GM12878 (cell line): ENCODE measurements around the gene B4GALT5. TPM values are rescaled to one million over a fixed set of nuclear protein-coding genes. Genes with fewer than 3 reads are reported as not detected.

Experiments
- BRCA1 ChIP-seq: IDR thresholded peaks from 2 replicates; pipeline ENCODE4 v1.6.1; 2011; ENCODE audit warnings: low read depth, low read length, improper control_type of control experiment
- CBX5 ChIP-seq: sonication (generic); IDR thresholded peaks from 2 replicates; pipeline ENCODE4 v1.6.1; 2016; ENCODE audit warnings: low read depth, moderate library complexity, mild to moderate bottlenecking, inconsistent platforms
- EGR1 ChIP-seq, 2 experiments: IDR thresholded peaks; 1 replicate in 1 of 2; 2 replicates in 1 of 2; pipeline ENCODE4 v1.6.1; 2011 to 2012; ENCODE audit warnings: low read depth in 2 of 2, low read length in 2 of 2, borderline replicate concordance in 1 of 2, mild to moderate bottlenecking in 1 of 2, moderate library complexity in 1 of 2
- FOS ChIP-seq: IDR thresholded peaks from 3 replicates; pipeline ENCODE4 v1.6.1; 2011; ENCODE audit warnings: borderline replicate concordance; ENCODE audit not compliant: insufficient read length; ENCODE audit errors: extremely low read depth
- IKZF1 ChIP-seq: fragments of 450-650 bp; conservative IDR thresholded peaks from 2 replicates; pipeline ENCODE4 v1.6.1; 2017; ENCODE audit warnings: antibody characterized with exemption, mild to moderate bottlenecking
- IKZF2 ChIP-seq, 2 experiments: fragments of 450-650 bp; IDR thresholded peaks; 2 replicates each; pipeline ENCODE4 v1.6.1; 2017; ENCODE audit warnings: mild to moderate bottlenecking in 2 of 2, moderate library complexity in 2 of 2
- MYB ChIP-seq: fragments of 150-350 bp; IDR thresholded peaks from 2 replicates; pipeline ENCODE4 v1.6.1; 2014; ENCODE audit warnings: mild to moderate bottlenecking, low read depth, low read length, borderline replicate concordance
- NFYA ChIP-seq: IDR thresholded peaks from 2 replicates; pipeline ENCODE4 v1.6.1; 2011; ENCODE audit warnings: low read depth, mild to moderate bottlenecking, low read length, improper control_type of control experiment, borderline replicate concordance
- POLR2AphosphoS2 ChIP-seq: IDR thresholded peaks from 2 replicates; pipeline ENCODE4 v1.6.1; 2011; ENCODE audit warnings: low read depth, mild to moderate bottlenecking, low read length, improper control_type of control experiment, moderate library complexity
- RUNX3 ChIP-seq: IDR thresholded peaks from 2 replicates; pipeline ENCODE4 v1.6.1; 2012; ENCODE audit warnings: low read length, inconsistent platforms
- SMC3 ChIP-seq: IDR thresholded peaks from 2 replicates; pipeline ENCODE4 v1.6.1; 2011; ENCODE audit warnings: low read length, improper control_type of control experiment, borderline replicate concordance
- SREBF1 ChIP-seq: IDR thresholded peaks from 2 replicates; pipeline ENCODE4 v1.6.1; 2012; ENCODE audit warnings: mild to moderate bottlenecking, low read length
- YY1 ChIP-seq: IDR thresholded peaks from 2 replicates; pipeline ENCODE4 v1.6.1; 2011; ENCODE audit warnings: low read depth, mild to moderate bottlenecking, low read length
- ZBED1 ChIP-seq: IDR thresholded peaks from 2 replicates; pipeline ENCODE4 v1.6.1; 2016; ENCODE audit warnings: borderline replicate concordance
- polyA plus RNA-seq, 11 experiments: library from polyadenylated mRNA; depleted of rRNA in 4 of 11; unstranded in 6 of 11; stranded (reverse) in 5 of 11; fragments of >200 nt; fragmentation: Nextera tagmentation in 4 of 11; fragmentation: Illumina TruSeq in 1 of 11; extraction: Ambion mirVana in 4 of 11; extraction: Trizol in 1 of 11; gene quantifications; 1 replicate in 1 of 11; 2 replicates in 10 of 11; pipeline versions ENCODE4 v1.2.1 to v1.2.3, GENCODE V29; 2011 to 2016; ENCODE audit warnings: inconsistent platforms in 2 of 11, missing spikeins in 2 of 11, low read depth in 1 of 11
- total RNA-seq, 4 experiments: library from RNA; depleted of rRNA in 3 of 4; stranded (reverse); fragments of >200 nt in 3 of 4; fragmentation: Illumina TruSeq in 1 of 4; extraction: Trizol in 1 of 4; gene quantifications; 2 replicates each; pipeline versions ENCODE4 v1.2.1 to v1.2.3, GENCODE V29; 2013 to 2021
- TF ChIP-seq, protein P1 (sequence below): IDR thresholded peaks from 2 replicates; pipeline ENCODE4 v1.6.1; 2011; ENCODE audit warnings: borderline replicate concordance, low read depth, mild to moderate bottlenecking, moderate library complexity, low read length; ENCODE audit not compliant: insufficient read depth, poor library complexity, severe bottlenecking
- TF ChIP-seq, protein P2 (sequence below): IDR thresholded peaks from 2 replicates; pipeline ENCODE4 v1.6.1; 2011; ENCODE audit warnings: low read depth, mild to moderate bottlenecking, low read length, moderate library complexity, borderline replicate concordance; ENCODE audit errors: extremely low read depth
- TF ChIP-seq, protein P3 (sequence below): fragments of 450-650 bp; conservative IDR thresholded peaks from 2 replicates; pipeline ENCODE4 v1.6.1; 2017; ENCODE audit warnings: mild to moderate bottlenecking, moderate library complexity
- TF ChIP-seq, protein P4 (sequence below): fragments of 450-650 bp; IDR thresholded peaks from 2 replicates; pipeline ENCODE4 v1.6.1; 2017; ENCODE audit warnings: mild to moderate bottlenecking, moderate library complexity
- TF ChIP-seq, protein P5 (sequence below): fragments of 450-650 bp; IDR thresholded peaks from 2 replicates; pipeline ENCODE4 v1.6.1; 2017; ENCODE audit warnings: mild to moderate bottlenecking, low read depth, inconsistent platforms; ENCODE audit not compliant: poor library complexity, severe bottlenecking

B4GALT5 gene
- total and polyA plus RNA-seq, 10 of the 15 experiments (the other 5 are each of a cell fraction or from before 2014, with no cell fraction given): 2.0 to 55.5 (median 20.2) TPM

DNA sequence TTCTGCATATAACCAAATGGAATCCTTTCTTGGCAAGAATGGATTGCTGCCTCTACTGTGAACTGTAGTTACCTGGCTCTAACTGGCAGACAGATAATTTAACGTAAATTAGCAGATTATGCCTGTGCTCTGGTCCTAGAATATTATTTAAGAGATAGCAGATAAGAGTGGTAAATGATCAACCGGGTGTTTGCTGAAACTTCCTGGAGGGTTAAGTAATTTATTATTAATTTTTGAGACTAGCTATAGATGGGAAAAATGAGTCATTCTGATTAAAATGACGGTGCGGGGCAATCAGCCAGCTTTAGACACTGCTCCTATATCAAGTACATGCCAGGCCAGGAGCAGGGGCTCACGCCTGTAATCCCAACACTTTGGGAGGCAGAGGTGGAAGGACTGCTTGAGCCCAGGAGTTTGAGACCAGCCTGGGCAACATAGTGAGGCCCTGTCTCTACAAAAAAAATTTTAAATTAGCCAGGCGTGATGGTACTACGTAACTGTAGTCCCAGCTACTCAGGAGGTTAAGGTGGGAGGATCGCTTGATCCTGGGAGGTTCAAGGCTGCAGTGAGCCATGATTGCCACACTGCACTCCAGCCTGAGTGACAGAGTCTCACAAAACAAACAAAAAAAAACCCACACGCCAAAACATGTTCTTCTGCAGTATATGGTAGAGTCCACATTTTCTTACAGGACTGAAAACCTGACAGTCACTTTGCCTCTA, 22.6 kb downstream of the B4GALT5 start (continued):
- TF ChIP-seq RUNX3 (no peak), CBX5 (no peak), BRCA1 (no peak), IKZF2 (IDR thresholded peaks at IDR 0.05) (0 out of 4 replicates have a peak, but pooled peaks of 1 of the 2 experiments have one; percentile 26), POLR2AphosphoS2 (no peak), YY1 (no peak), SMC3 (no peak), IKZF1 (peak; percentile 40; the same call in 1 of the 2 replicates), NFYA (no peak), ZBED1 (no peak), SREBF1 (no peak), MYB (no peak), FOS (no peak), EGR1 (IDR thresholded peaks at IDR 0.05; ENCODE audit: borderline replicate concordance in 1 of 2, low read depth in 2 of 2, low read length in 2 of 2) (no peak)
- TF ChIP-seq, protein P1, sequence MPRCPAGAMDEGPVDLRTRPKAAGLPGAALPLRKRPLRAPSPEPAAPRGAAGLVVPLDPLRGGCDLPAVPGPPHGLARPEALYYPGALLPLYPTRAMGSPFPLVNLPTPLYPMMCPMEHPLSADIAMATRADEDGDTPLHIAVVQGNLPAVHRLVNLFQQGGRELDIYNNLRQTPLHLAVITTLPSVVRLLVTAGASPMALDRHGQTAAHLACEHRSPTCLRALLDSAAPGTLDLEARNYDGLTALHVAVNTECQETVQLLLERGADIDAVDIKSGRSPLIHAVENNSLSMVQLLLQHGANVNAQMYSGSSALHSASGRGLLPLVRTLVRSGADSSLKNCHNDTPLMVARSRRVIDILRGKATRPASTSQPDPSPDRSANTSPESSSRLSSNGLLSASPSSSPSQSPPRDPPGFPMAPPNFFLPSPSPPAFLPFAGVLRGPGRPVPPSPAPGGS: no peak
- TF ChIP-seq, protein P2, sequence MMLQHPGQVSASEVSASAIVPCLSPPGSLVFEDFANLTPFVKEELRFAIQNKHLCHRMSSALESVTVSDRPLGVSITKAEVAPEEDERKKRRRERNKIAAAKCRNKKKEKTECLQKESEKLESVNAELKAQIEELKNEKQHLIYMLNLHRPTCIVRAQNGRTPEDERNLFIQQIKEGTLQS: no peak
- TF ChIP-seq, protein P3, sequence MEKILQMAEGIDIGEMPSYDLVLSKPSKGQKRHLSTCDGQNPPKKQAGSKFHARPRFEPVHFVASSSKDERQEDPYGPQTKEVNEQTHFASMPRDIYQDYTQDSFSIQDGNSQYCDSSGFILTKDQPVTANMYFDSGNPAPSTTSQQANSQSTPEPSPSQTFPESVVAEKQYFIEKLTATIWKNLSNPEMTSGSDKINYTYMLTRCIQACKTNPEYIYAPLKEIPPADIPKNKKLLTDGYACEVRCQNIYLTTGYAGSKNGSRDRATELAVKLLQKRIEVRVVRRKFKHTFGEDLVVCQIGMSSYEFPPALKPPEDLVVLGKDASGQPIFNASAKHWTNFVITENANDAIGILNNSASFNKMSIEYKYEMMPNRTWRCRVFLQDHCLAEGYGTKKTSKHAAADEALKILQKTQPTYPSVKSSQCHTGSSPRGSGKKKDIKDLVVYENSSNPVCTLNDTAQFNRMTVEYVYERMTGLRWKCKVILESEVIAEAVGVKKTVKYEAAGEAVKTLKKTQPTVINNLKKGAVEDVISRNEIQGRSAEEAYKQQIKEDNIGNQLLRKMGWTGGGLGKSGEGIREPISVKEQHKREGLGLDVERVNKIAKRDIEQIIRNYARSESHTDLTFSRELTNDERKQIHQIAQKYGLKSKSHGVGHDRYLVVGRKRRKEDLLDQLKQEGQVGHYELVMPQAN: no peak
- TF ChIP-seq, protein P4, sequence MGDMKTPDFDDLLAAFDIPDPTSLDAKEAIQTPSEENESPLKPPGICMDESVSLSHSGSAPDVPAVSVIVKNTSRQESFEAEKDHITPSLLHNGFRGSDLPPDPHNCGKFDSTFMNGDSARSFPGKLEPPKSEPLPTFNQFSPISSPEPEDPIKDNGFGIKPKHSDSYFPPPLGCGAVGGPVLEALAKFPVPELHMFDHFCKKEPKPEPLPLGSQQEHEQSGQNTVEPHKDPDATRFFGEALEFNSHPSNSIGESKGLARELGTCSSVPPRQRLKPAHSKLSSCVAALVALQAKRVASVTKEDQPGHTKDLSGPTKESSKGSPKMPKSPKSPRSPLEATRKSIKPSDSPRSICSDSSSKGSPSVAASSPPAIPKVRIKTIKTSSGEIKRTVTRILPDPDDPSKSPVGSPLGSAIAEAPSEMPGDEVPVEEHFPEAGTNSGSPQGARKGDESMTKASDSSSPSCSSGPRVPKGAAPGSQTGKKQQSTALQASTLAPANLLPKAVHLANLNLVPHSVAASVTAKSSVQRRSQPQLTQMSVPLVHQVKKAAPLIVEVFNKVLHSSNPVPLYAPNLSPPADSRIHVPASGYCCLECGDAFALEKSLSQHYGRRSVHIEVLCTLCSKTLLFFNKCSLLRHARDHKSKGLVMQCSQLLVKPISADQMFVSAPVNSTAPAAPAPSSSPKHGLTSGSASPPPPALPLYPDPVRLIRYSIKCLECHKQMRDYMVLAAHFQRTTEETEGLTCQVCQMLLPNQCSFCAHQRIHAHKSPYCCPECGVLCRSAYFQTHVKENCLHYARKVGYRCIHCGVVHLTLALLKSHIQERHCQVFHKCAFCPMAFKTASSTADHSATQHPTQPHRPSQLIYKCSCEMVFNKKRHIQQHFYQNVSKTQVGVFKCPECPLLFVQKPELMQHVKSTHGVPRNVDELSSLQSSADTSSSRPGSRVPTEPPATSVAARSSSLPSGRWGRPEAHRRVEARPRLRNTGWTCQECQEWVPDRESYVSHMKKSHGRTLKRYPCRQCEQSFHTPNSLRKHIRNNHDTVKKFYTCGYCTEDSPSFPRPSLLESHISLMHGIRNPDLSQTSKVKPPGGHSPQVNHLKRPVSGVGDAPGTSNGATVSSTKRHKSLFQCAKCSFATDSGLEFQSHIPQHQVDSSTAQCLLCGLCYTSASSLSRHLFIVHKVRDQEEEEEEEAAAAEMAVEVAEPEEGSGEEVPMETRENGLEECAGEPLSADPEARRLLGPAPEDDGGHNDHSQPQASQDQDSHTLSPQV: no peak
- TF ChIP-seq, protein P5, sequence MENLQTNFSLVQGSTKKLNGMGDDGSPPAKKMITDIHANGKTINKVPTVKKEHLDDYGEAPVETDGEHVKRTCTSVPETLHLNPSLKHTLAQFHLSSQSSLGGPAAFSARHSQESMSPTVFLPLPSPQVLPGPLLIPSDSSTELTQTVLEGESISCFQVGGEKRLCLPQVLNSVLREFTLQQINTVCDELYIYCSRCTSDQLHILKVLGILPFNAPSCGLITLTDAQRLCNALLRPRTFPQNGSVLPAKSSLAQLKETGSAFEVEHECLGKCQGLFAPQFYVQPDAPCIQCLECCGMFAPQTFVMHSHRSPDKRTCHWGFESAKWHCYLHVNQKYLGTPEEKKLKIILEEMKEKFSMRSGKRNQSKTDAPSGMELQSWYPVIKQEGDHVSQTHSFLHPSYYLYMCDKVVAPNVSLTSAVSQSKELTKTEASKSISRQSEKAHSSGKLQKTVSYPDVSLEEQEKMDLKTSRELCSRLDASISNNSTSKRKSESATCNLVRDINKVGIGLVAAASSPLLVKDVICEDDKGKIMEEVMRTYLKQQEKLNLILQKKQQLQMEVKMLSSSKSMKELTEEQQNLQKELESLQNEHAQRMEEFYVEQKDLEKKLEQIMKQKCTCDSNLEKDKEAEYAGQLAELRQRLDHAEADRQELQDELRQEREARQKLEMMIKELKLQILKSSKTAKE: no peak
